Spleen (tissue), 11 donors: Measurements from ENCODE around the gene TMEM41B. TPM values are rescaled to one million over a fixed set of nuclear protein-coding genes. Genes with fewer than 3 reads are reported as not detected.
"Not testable (repeated sequence)": the region's sequence is repeated elsewhere in the genome, so short reads cannot be mapped to it uniquely, and the experiment has no call there.

Experiments
- DNase-seq: peaks from one replicate; pipeline ENCODE4 v3.0.0-alpha.2; 2020
- H3K27ac ChIP-seq, 8 donors: fragments of 200-600 bp; sonication (generic) in 7 of 8; 1 replicate in 4 of 8; 2 replicates in 4 of 8; pipeline versions ENCODE4 v1.5.0 to v1.8.0; 2016 to 2021; ENCODE audit warnings: inconsistent platforms in 4 of 8, mild to moderate bottlenecking in 4 of 8, moderate library complexity in 1 of 8
- H3K27me3 ChIP-seq, 7 donors: fragments of 200-600 bp; sonication (generic) in 6 of 7; replicated peaks in 1 of 7; 1 replicate in 4 of 7; 2 replicates in 3 of 7; pipeline versions ENCODE4 v1.5.0 to v1.8.0; 2016 to 2021; ENCODE audit warnings: inconsistent platforms in 3 of 7, mild to moderate bottlenecking in 1 of 7
- H3K36me3 ChIP-seq, 6 donors: fragments of 200-600 bp; sonication (generic) in 5 of 6; 1 replicate in 4 of 6; 2 replicates in 2 of 6; pipeline versions ENCODE4 v1.5.0 to v1.8.0; 2016 to 2021; ENCODE audit warnings: inconsistent platforms in 2 of 6
- H3K4me1 ChIP-seq, 6 donors: fragments of 200-600 bp; sonication (generic) in 5 of 6; 1 replicate in 3 of 6; 2 replicates in 3 of 6; pipeline versions ENCODE4 v1.5.0 to v1.8.0; 2016 to 2021; ENCODE audit warnings: inconsistent platforms in 3 of 6
- H3K4me3 ChIP-seq, 8 donors: fragments of 200-600 bp; sonication (generic) in 7 of 8; 1 replicate in 4 of 8; 2 replicates in 4 of 8; pipeline versions ENCODE4 v1.5.0 to v1.8.0; 2016 to 2021; ENCODE audit warnings: inconsistent platforms in 4 of 8, mild to moderate bottlenecking in 4 of 8, moderate library complexity in 2 of 8
- H3K9me3 ChIP-seq, 8 donors: fragments of 200-600 bp; sonication (generic) in 7 of 8; 1 replicate in 4 of 8; 2 replicates in 4 of 8; pipeline versions ENCODE4 v1.5.0 to v1.8.0; 2016 to 2021; ENCODE audit warnings: inconsistent platforms in 4 of 8
- POLR2A ChIP-seq, 3 donors: fragments of 450-650 bp; IDR thresholded peaks; one replicate each; pipeline ENCODE4 v1.5.1; 2017; ENCODE audit warnings: antibody characterized with exemption in 3 of 3, mild to moderate bottlenecking in 1 of 3
- POLR2AphosphoS5 ChIP-seq, 3 donors: sonication (generic); formaldehyde crosslinking; IDR thresholded peaks; one replicate each; pipeline ENCODE4 v1.5.1; 2017; ENCODE audit warnings: antibody characterized with exemption in 3 of 3
- whole genome bisulfite sequencing, 5 donors: extraction: QIAGEN DNeasy Blood & Tissue Kit in 3 of 5; methylation state at CpG; one replicate each; pipeline versions ENCODE4 v1.1.5 to v1.1.7; 2013 to 2018; 5-methylcytosine and 5-hydroxymethylcytosine counted together
- intact Hi-C: fragments of 100-400 bp; cut with DNase I; formaldehyde crosslinking; loops from one replicate; pipeline ENCODE4 v1.15.0; 2023; ENCODE audit warnings: low total_unique reads
- polyA plus RNA-seq, 3 donors: library from polyadenylated mRNA; stranded (reverse); fragments of 200-250 nt; gene quantifications; one replicate each; pipeline ENCODE4 v1.2.1, GENCODE V29; 2013
- total RNA-seq, 7 donors: library from RNA; depleted of rRNA in 3 of 7; stranded (reverse); fragments of >200 nt in 3 of 7; fragmentation: NEBNext Ultra II Directional in 4 of 7; extraction: Animal tissue kit (Norgen Biotek cat#: 25700) in 4 of 7; gene quantifications; one replicate each; pipeline versions ENCODE4 v1.1.0 to v1.2.1, GENCODE V29; 2016 to 2021
- TF ChIP-seq, protein P1 (sequence below), 11 experiments: fragments of 200-600 bp in 7 of 11; fragments of 450-650 bp in 4 of 11; sonication (generic) in 4 of 11; IDR thresholded peaks in 8 of 11; conservative IDR thresholded peaks in 3 of 11; 1 replicate in 7 of 11; 2 replicates in 4 of 11; pipeline versions ENCODE4 v1.4.0 to v1.8.0; 2016 to 2021; ENCODE audit warnings: antibody characterized with exemption in 11 of 11, inconsistent platforms in 4 of 11, mild to moderate bottlenecking in 1 of 11
- donor health status: healthy with polysubstance abuse.
- donor health status: DM: no; HTN: no; CAD: no; lungs with moderate emphysema.
- donor health status: DM: no; HTN: no; CAD: no.
- donor health status: Bipolar disorder and iron deficiency.
- donor health status: healthy.
- donor health status: DM: no; HTN: no; CAD: no.
- donor health status: DM: yes; HTN: yes; CAD: no.

The TMEM41B gene
- total and polyA plus RNA-seq, 10 donors, result 9.9 to 29.4 (median 23.5) TPM

- 61 to 69% (median 65%) methylated on average over 3 of the region's 3 CpGs for WGBS, 5 donors
- H3K9me3 ChIP-seq, result no peaks in the 10 kb centered on the region
- peaks cover 15 to 92% (median 48%) of the 10 kb centered on the region in 6 donors for H3K4me1 ChIP-seq
- TF ChIP-seq POLR2A (IDR thresholded peaks at IDR 0.05) (no peak), POLR2AphosphoS5 (IDR thresholded peaks at IDR 0.05) (no peak)
- TF ChIP-seq, protein P1, sequence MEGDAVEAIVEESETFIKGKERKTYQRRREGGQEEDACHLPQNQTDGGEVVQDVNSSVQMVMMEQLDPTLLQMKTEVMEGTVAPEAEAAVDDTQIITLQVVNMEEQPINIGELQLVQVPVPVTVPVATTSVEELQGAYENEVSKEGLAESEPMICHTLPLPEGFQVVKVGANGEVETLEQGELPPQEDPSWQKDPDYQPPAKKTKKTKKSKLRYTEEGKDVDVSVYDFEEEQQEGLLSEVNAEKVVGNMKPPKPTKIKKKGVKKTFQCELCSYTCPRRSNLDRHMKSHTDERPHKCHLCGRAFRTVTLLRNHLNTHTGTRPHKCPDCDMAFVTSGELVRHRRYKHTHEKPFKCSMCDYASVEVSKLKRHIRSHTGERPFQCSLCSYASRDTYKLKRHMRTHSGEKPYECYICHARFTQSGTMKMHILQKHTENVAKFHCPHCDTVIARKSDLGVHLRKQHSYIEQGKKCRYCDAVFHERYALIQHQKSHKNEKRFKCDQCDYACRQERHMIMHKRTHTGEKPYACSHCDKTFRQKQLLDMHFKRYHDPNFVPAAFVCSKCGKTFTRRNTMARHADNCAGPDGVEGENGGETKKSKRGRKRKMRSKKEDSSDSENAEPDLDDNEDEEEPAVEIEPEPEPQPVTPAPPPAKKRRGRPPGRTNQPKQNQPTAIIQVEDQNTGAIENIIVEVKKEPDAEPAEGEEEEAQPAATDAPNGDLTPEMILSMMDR (IDR thresholded peaks at IDR 0.05 in 8 of 11, conservative IDR thresholded peaks at IDR 0.05 in 3 of 11), result no peak
- no peaks in the 10 kb centered on the region for H3K27me3 ChIP-seq
- H3K36me3 ChIP-seq, result peaks cover 0 to 16% (median 3%) of the 10 kb centered on the region in 6 donors
- peak overlapping the region in 5 of 8 donors; percentile 14 to 68 (median 45) for H3K27ac ChIP-seq
- intact Hi-C loops, result no loop called here
- no peak for DNase-seq
- H3K4me3 ChIP-seq, result no peak overlapping the region
Observed at GRCh38 chr11:9251311-9251710, 63.1 kb downstream of the TMEM41B start.

- H3K4me1 ChIP-seq, result peaks cover 15 to 98% (median 54%) of the 10 kb centered on the region in 6 donors
- 5 to 17% (median 13%) methylated on average over 2 of the region's 2 CpGs for WGBS, 5 donors
Observed at GRCh38 chr11:9250139-9250582, 64.2 kb downstream of the TMEM41B start.

DNA sequence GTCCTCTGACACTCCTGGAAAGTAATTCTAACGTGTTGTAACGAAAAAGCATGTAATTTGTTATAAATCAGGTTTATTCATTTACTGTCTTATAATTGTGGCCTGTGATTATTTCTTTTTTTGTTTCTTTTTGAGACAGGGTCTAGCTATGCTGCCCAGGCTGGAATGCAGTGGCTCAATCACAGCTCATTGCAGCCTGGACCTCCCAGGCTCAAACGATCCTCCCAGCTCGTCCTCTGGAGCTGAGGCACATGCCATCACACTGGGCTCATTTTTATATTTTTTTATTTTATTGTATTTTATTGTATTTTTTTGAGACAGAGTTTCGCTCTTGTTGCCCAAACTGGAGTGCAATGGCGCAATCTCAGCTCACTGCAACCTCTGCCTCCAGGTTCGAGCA is 65.1 kb downstream of the TMEM41B start:
- Histone ChIP-seq H3K4me3 (no peak overlapping the region), H3K4me1 (peaks cover 15 to 97% (median 54%) of the 10 kb centered on the region in 6 donors), H3K36me3 (no peaks in the 10 kb centered on the region), H3K27ac (peak overlapping the region in 3 of 8 donors; percentile 45 to 68 (median 54)), H3K27me3 (no peaks in the 10 kb centered on the region), H3K9me3 (no peaks in the 10 kb centered on the region)
- WGBS, 5 donors, result 82 to 96% (median 92%) methylated on average over 7 of the region's 7 CpGs
- no peak for DNase-seq
- TF ChIP-seq, protein P1 (IDR thresholded peaks at IDR 0.05 in 8 of 11, conservative IDR thresholded peaks at IDR 0.05 in 3 of 11), result no peak
- TF ChIP-seq POLR2AphosphoS5 (IDR thresholded peaks at IDR 0.05), result no peak
- intact Hi-C loops, result no loop called here

More at GRCh38 chr11:9250139-9250582, 64.2 kb downstream of the TMEM41B start:
- Histone ChIP-seq H3K4me3 (no peak overlapping the region), H3K36me3 (peaks cover 0 to 6% (median under 1%) of the 10 kb centered on the region in 6 donors), H3K9me3 (no peaks in the 10 kb centered on the region), H3K27me3 (no peaks in the 10 kb centered on the region), H3K27ac (peak overlapping the region in 4 of 8 donors; percentile 40 to 68 (median 50))
- DNase-seq, result no peak
- TF ChIP-seq POLR2A (IDR thresholded peaks at IDR 0.05), result no peak
- TF ChIP-seq, protein P1 (IDR thresholded peaks at IDR 0.05 in 8 of 11, conservative IDR thresholded peaks at IDR 0.05 in 3 of 11), result no peak
- intact Hi-C loops, result no loop called here

DNA sequence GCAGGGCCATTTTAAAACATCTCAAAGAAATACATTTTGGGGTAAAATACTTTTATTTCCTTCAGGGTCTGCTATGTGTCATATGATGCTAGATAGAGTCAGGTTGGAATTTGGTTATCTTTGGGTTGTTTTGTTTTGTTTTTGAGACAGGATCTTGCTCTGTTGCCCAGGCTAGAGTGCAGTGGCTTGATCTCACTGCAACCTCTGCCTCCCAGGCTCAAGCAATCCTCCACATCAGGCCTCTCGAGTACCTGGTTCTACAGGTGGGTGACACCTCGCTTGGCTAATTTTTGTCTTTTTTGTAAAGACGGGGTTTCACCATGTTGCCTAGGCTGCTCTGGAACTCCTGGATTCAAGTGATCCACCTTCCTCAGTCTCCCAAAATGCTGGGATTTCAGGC is 66.5 kb downstream of the TMEM41B start:
- H3K27ac ChIP-seq, result no peak overlapping the region
- 96 to 98% (median 98%) methylated on average over 3 of the region's 3 CpGs for WGBS, 5 donors
- TF ChIP-seq POLR2A (IDR thresholded peaks at IDR 0.05) (no peak), POLR2AphosphoS5 (IDR thresholded peaks at IDR 0.05) (no peak)
- TF ChIP-seq, protein P1 (IDR thresholded peaks at IDR 0.05 in 8 of 11, conservative IDR thresholded peaks at IDR 0.05 in 3 of 11), result no peak
- intact Hi-C loops, result no loop called here
- DNase-seq, result no peak
- no peaks in the 10 kb centered on the region for H3K36me3 ChIP-seq
- H3K9me3 ChIP-seq, result no peaks in the 10 kb centered on the region
- no peaks in the 10 kb centered on the region for H3K27me3 ChIP-seq
- no peak overlapping the region for H3K4me3 ChIP-seq
- peaks cover 13 to 92% (median 48%) of the 10 kb centered on the region in 6 donors for H3K4me1 ChIP-seq

- intact Hi-C loops, H3K9me3 ChIP-seq, DNase-seq, H3K27ac ChIP-seq, H3K36me3 ChIP-seq, H3K27me3 ChIP-seq, H3K4me3 ChIP-seq: not testable (repeated sequence)
- WGBS, 5 donors, result 70 to 86% (median 79%) methylated on average over 10 of the region's 10 CpGs
- H3K4me1 ChIP-seq, result peaks cover 6 to 55% (median 18%) of the 10 kb centered on the region in 6 donors
Observed at GRCh38 chr11:9236242-9236641, 78.2 kb downstream of the TMEM41B start.
